A673 (cell line): ENCODE data around the gene TTC7B.

Experiments
- EZH2 ChIP-seq: fragments of 200-600 bp; sonication (generic); IDR thresholded peaks from 2 replicates; pipeline ENCODE4 v1.6.1; 2017; ENCODE audit warnings: borderline replicate concordance, low read depth, mild to moderate bottlenecking, mixed read lengths, antibody characterized with exemption, low read length; ENCODE audit not compliant: poor library complexity, severe bottlenecking
- TF ChIP-seq, protein P1 (sequence below): fragments of 300-800, 200-600 bp; sonication (generic); conservative IDR thresholded peaks from 2 replicates; pipeline ENCODE4 v1.5.1; 2017; ENCODE audit warnings: low read depth, mild to moderate bottlenecking, antibody characterized with exemption, low read length, moderate library complexity, mixed read lengths

DNA sequence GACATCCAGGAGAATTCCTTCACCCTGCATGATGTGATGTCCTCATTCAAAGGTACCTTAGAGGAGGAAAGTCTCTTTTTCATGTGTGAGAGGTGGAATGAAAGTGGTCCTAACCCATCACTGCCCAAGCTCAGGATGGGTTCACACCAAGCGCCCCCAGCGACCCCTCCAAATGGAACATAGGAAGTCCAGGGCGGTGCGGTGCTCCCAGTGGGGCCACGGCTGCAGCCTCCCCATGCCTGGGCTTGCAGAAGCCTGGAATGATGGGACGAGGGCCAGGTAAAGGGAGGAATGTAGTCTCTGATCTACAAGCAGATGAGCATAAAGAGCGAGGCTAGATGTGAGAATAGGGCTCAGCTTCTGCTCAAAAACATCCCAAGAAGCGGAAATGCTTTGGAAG, 196.3 kb downstream of the TTC7B start:
- TF ChIP-seq, protein P1, sequence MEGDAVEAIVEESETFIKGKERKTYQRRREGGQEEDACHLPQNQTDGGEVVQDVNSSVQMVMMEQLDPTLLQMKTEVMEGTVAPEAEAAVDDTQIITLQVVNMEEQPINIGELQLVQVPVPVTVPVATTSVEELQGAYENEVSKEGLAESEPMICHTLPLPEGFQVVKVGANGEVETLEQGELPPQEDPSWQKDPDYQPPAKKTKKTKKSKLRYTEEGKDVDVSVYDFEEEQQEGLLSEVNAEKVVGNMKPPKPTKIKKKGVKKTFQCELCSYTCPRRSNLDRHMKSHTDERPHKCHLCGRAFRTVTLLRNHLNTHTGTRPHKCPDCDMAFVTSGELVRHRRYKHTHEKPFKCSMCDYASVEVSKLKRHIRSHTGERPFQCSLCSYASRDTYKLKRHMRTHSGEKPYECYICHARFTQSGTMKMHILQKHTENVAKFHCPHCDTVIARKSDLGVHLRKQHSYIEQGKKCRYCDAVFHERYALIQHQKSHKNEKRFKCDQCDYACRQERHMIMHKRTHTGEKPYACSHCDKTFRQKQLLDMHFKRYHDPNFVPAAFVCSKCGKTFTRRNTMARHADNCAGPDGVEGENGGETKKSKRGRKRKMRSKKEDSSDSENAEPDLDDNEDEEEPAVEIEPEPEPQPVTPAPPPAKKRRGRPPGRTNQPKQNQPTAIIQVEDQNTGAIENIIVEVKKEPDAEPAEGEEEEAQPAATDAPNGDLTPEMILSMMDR, result no peak
- TF ChIP-seq EZH2, result no peak
